HG03108 (cell line): Measurements from ENCODE around the gene YARS2.
"Not testable (repeated sequence)": the region's sequence is repeated elsewhere in the genome, so short reads cannot be mapped to it uniquely, and the experiment has no call there.

Experiments used
- ATAC-seq: cut with Tn5 transposase; IDR thresholded peaks from one replicate; pipeline ENCODE4 v1.9.1; 2021; ENCODE audit warnings: moderate library complexity; ENCODE audit not compliant: unreplicated experiment

The YARS2 gene

DNA sequence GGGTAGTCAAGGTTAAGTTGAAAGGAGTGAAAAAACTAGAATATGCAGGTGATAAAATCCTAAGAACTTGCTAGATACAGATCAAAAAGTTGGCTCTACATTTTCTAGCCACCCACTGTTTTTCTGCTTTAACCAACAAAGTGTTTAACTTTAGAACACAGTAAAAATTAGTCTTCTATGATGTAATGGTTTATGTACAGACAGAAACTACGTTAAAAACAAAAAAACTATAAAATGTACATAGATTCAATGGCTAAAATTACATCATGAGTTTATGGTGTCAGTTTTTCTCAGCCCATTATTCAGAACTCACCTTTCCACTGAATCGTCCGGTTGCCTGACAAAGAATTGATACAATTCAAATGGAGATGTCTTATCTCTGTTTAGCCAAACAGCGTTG, 2.1 kb downstream of the YARS2 start:
- ATAC-seq = no peak

GRCh38 chr12:32743264-32743663, 12.4 kb downstream of the YARS2 start:
- ATAC-seq = no peak

DNA sequence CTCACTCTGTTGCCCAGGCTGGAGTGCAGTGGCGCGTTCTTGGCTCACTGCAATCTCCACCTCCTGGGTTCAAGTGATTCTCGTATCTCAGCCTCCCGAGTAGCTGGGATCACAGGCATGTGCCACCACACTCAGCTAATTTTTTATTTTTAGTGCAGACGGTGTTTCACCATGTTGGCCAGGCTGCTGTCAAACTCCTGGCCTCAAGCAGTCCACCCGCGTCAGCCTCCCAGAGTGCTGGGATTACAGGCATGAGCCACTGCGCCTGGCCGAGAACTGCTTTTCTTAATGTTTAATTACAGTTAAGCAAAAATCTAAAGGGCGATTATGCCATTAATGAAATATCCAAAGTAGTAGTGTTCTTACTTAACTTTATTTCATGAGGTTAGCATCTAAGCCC, 13.6 kb downstream of the YARS2 start:
- ATAC-seq = no peak

DNA sequence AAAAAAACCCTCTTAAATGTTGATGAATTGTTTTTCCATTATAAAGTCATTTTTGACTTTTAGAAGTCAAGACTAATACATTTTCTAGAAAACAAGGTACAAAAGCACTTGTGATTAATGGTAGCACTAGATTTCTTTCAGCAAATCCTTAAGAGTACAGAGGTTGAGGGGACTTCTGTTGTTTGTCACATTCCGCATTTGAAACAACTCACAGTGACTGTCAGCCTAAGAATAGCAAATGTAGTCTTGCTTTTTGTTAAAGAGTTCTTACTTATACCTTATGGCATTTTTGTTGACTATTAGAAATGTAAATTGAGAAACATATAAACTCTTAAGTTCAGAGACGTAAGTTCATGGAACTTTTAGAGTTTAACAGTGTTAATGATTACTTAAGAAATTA, 16.4 kb downstream of the YARS2 start:
- ATAC-seq = no peak

GRCh38 chr12:32737715-32738114, 18.0 kb downstream of the YARS2 start:
- ATAC-seq = no peak

GRCh38 chr12:32736445-32736844, 19.3 kb downstream of the YARS2 start:
- ATAC-seq = no peak

DNA sequence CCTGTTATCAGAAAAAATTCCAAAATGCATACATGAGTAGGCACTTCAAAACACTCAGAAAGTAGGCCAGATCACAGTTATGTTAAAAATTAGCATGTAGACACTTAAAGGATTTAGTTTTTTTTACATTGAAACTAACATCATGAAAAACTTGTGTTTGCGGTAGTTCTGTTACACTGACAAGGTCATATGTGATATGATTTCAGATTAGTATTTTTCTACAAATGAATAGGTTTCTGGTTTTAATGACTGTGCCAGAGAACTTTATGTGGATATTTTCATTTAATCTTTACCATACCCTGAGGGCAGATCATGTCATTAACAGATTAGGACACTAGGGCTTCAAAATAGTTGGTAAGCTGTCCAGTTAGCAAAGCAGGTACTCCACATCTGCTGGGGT, 20.7 kb downstream of the YARS2 start:
- ATAC-seq = no peak

DNA sequence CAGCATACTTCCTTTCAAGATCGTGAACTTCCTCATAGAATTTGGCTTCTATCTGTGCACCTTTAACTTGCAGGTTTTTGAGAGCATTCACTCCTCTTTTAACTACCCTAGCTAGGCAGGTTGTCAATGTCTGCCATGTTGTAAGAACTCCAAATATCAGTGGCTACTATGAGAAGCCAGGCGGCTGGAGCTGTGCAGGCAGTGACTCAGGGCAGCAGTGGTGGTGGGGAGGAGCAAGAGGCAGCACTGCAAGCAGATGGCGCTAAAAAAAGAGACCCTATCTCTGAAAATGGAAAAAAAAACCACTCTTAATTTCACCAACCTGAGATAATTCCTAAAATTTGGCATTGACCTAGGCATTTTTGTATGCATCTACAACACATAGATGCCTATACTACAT, 28.5 kb downstream of the YARS2 start:
- ATAC-seq = no peak

DNA sequence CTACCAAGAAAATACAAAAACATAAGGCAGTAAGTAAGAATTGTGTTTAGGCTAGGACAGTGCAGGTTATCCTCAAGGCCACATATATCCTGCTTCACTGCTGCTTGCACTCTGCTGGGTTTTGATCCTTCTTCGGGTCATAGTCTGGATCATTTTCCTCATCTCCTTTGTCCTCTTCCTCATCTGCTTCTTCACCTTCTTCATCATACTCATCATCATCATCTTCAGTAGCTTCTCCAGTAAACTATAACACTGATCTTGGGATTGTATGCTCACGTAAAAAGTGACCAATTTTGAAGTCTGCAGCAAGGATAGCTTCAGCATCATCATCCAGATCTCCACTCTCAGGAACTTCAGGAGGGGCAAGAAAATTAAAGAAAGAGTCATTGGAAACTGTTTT, 29.4 kb downstream of the YARS2 start:
- no peak for ATAC-seq

DNA sequence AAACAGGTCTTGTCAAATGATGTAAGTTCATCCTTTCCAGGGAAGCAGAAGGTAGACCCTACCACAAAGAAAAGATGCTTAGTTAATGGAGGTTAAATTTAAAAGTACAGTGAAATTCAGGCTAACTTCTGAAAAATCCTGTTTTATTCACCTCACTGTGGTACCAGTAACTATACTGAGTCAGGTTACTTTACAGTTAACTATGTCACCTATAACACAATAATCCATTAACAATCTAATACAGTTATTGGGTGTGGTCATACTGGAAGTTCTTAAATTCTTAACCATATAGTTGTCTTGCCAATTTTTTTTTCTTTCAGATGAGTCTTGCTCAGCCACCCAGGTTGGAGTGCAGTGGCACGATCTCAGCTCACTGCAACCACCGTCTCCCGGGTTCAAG, 30.4 kb downstream of the YARS2 start:
- not testable (repeated sequence) for ATAC-seq

- no peak for ATAC-seq
These were observed 36.8 kb downstream of the YARS2 start for GRCh38 chr12:32718926-32719325.

- no peak for ATAC-seq
These were observed 40.9 kb downstream of the YARS2 start for GRCh38 chr12:32714772-32715171.

GRCh38 chr12:32708926-32709325, 46.8 kb downstream of the YARS2 start:
- ATAC-seq = no peak

GRCh38 chr12:32706335-32707024, 49.2 kb downstream of the YARS2 start:
- ATAC-seq = no peak

DNA sequence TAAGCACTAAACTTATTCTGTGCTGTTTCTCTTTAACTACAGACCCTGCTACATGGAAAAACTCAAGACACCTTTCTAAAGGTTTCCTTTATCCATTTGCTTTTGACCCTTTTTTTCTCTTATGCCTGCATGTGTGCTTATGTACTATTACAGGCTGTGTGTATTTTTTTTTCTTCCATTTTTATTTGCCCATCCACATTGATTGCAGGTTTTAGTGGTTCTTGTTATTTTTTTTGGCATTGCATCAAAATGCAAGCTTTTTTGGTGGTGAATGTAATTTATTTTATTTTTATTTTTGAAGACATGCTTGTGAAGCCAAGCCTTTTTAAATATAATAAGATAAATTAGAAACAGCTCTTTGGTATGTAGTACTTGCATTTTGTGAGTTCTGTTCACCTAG, 49.9 kb downstream of the YARS2 start:
- no peak for ATAC-seq

DNA sequence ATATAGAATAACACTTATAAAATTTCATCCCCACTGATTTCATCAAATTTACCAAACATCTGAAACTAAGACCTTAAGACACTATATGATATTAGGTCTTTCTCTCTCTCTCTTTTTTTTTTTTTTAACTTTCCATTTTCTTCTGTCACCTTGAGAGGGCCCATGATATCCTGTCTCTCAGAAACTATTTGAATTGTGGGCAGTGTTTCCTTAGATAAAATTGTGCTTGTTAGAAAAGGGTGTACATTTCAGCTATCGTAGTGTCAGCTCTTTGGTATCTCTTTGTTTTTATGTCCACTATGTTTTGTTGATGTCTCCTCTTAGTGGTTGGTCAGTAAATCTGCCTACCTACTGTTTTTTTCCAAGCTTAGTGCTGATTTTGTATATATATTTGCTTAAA, 52.8 kb downstream of the YARS2 start:
- ATAC-seq = no peak

DNA sequence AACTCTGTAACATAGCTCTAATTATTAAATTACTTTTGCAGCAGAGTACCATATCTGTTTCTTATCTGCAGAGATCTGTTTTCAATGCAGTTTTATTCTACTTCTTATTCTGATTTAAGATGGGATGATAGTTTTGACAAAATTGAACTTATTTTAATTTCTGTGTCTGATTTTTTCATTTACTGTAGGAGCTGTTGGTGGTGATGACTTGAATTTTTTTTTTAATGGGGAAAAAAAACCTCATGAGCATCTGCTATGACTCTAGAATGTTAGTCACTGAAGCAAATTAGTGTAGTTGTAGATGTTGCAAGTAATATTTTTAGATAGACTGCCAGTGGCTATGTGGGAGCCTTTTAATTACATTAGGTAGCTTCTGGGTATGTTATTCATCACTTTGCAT, 53.2 kb downstream of the YARS2 start:
- no peak for ATAC-seq

DNA sequence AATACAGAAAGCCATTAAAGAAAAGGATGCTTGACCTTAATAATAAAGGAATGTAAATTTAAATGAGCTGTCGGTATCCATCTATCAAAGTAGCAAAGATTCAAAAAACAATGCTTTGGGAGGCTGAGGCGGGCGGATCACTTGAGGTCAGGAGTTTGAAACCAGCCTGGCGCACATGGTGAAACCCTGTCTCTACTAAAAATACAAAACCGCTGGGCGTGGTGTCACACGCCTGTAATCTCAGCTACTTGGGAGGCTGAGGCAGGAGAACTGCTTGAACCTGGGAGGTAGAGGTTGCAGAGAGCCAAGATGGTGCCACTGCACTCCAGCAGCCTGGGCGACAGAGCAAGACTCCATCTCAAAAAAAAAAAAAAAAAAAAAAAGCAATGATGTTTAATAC, 56.3 kb downstream of the YARS2 start:
- not testable (repeated sequence) for ATAC-seq

GRCh38 chr12:32698285-32698684, 57.4 kb downstream of the YARS2 start:
- ATAC-seq = no peak

- ATAC-seq = no peak
These were observed 58.3 kb downstream of the YARS2 start for GRCh38 chr12:32697445-32697844.
